ENCODE measurements around the gene AQP6. TPM values are rescaled to one million over a fixed set of nuclear protein-coding genes. Genes with fewer than 3 reads are reported as not detected.

The AQP6 gene
- total and polyA plus RNA-seq, 9 donors: under 0.01 to 0.08 (median 0.04) TPM; not detected in 6

GRCh38 chr12:49980501-49981349, 8.0 kb downstream of the AQP6 start:
- intact Hi-C loops (cut with DNase I): no loop called here
- H3K27me3 ChIP-seq: no peaks in the 10 kb centered on the region
- no peak overlapping the region for H3K4me3 ChIP-seq
- DNase-seq: no peak
- TF ChIP-seq CTCF (IDR thresholded peaks at IDR 0.05) (no peak), POLR2A (IDR thresholded peaks at IDR 0.05) (no peak), EP300 (IDR thresholded peaks at IDR 0.05) (no peak)
- H3K4me1 ChIP-seq (ENCODE audit: insufficient read depth): no peaks in the 10 kb centered on the region
- 91 to 96% (median 96%) methylated on average over 10 of the region's 10 CpGs for WGBS, 3 donors
- no peaks in the 10 kb centered on the region for H3K9me3 ChIP-seq
- no peaks in the 10 kb centered on the region for H3K36me3 ChIP-seq
- H3K27ac ChIP-seq: no peak overlapping the region

GRCh38 chr12:49982246-49983087, 9.7 kb downstream of the AQP6 start:
- H3K36me3 ChIP-seq: no peaks in the 10 kb centered on the region
- TF ChIP-seq EP300 (IDR thresholded peaks at IDR 0.05): no peak
- TF ChIP-seq CTCF (IDR thresholded peaks at IDR 0.05): no peak
- no peak for TF ChIP-seq POLR2A (IDR thresholded peaks at IDR 0.05)
- intact Hi-C loops (cut with DNase I): no loop called here
- no peak overlapping the region for H3K4me3 ChIP-seq
- H3K27me3 ChIP-seq: no peaks in the 10 kb centered on the region
- H3K27ac ChIP-seq: no peak overlapping the region
- WGBS, 3 donors: 57 to 67% (median 61%) methylated on average over 7 of the region's 7 CpGs
- H3K4me1 ChIP-seq (ENCODE audit: insufficient read depth): no peaks in the 10 kb centered on the region
- no peak for DNase-seq
- H3K9me3 ChIP-seq: no peaks in the 10 kb centered on the region

GRCh38 chr12:49983892-49984291, 11.1 kb downstream of the AQP6 start:
- Histone ChIP-seq H3K27ac (no peak overlapping the region), H3K27me3 (no peaks in the 10 kb centered on the region), H3K36me3 (no peaks in the 10 kb centered on the region), H3K9me3 (no peaks in the 10 kb centered on the region), H3K4me1 (ENCODE audit: insufficient read depth) (no peaks in the 10 kb centered on the region), H3K4me3 (no peak overlapping the region)
- 1 to 3% (median 1%) methylated on average over 8 of the region's 8 CpGs for WGBS, 3 donors
- TF ChIP-seq CTCF (IDR thresholded peaks at IDR 0.05) (no peak), POLR2A (IDR thresholded peaks at IDR 0.05) (no peak), EP300 (IDR thresholded peaks at IDR 0.05) (no peak)
- intact Hi-C loops (cut with DNase I): no loop called here
- DNase-seq: no peak

GRCh38 chr12:49984476-49985359, 12.0 kb downstream of the AQP6 start:
- Histone ChIP-seq H3K27ac (no peak overlapping the region), H3K27me3 (no peaks in the 10 kb centered on the region), H3K36me3 (no peaks in the 10 kb centered on the region), H3K9me3 (no peaks in the 10 kb centered on the region), H3K4me1 (ENCODE audit: insufficient read depth) (no peaks in the 10 kb centered on the region), H3K4me3 (no peak overlapping the region)
- TF ChIP-seq EP300 (IDR thresholded peaks at IDR 0.05) (no peak), POLR2A (IDR thresholded peaks at IDR 0.05) (no peak)
- intact Hi-C loops (cut with DNase I): no loop called here
- WGBS, 3 donors: 87 to 88% (median 87%) methylated on average over 9 of the region's 9 CpGs
- no peak for DNase-seq
